ENCODE data around the gene PDE4B.
"Not testable (repeated sequence)": the region's sequence is repeated elsewhere in the genome, so short reads cannot be mapped to it uniquely, and the experiment has no call there.

PDE4B gene

GRCh38 chr1:65813956-65814355 is 21.3 kb downstream of the PDE4B start:
- no peak for DNase-seq (ENCODE audit: low read depth in 2 of 2, low spot score in 1 of 2)

- no peak for DNase-seq (ENCODE audit: low read depth in 2 of 2, low spot score in 1 of 2)
Measured at GRCh38 chr1:65814752-65815151, 22.1 kb downstream of the PDE4B start.

GRCh38 chr1:65817891-65818290 is 25.2 kb downstream of the PDE4B start:
- DNase-seq (ENCODE audit: low read depth in 2 of 2, low spot score in 1 of 2), result no peak

GRCh38 chr1:65818966-65819365 is 26.3 kb downstream of the PDE4B start:
- DNase-seq (ENCODE audit: low read depth in 2 of 2, low spot score in 1 of 2), result no peak

- DNase-seq (ENCODE audit: low read depth in 2 of 2, low spot score in 1 of 2), result no peak
Measured at GRCh38 chr1:65820983-65821382, 28.3 kb downstream of the PDE4B start.

- no peak for DNase-seq (ENCODE audit: low read depth in 2 of 2, low spot score in 1 of 2)
Measured at GRCh38 chr1:65821386-65821785, 28.7 kb downstream of the PDE4B start.

- no peak for DNase-seq (ENCODE audit: low read depth in 2 of 2, low spot score in 1 of 2)
Measured at GRCh38 chr1:65824103-65824502, 31.4 kb downstream of the PDE4B start.

GRCh38 chr1:65825741-65826140 is 33.0 kb downstream of the PDE4B start:
- DNase-seq (ENCODE audit: low read depth in 2 of 2, low spot score in 1 of 2), result no peak

- DNase-seq (ENCODE audit: low read depth in 2 of 2, low spot score in 1 of 2), result no peak
Measured at GRCh38 chr1:65826782-65827181, 34.1 kb downstream of the PDE4B start.

GRCh38 chr1:65827346-65827745 is 34.7 kb downstream of the PDE4B start:
- no peak for DNase-seq (ENCODE audit: low read depth in 2 of 2, low spot score in 1 of 2)

GRCh38 chr1:65830306-65830705 is 37.6 kb downstream of the PDE4B start:
- no peak for DNase-seq (ENCODE audit: low read depth in 2 of 2, low spot score in 1 of 2)

GRCh38 chr1:65832296-65832695 is 39.6 kb downstream of the PDE4B start:
- DNase-seq (ENCODE audit: low read depth in 2 of 2, low spot score in 1 of 2), result no peak

- DNase-seq (ENCODE audit: low read depth in 2 of 2, low spot score in 1 of 2), result no peak
Measured at GRCh38 chr1:65836686-65837085, 44.0 kb downstream of the PDE4B start.

- DNase-seq (ENCODE audit: low read depth in 2 of 2, low spot score in 1 of 2), result no peak
Measured at GRCh38 chr1:65840683-65841082, 48.0 kb downstream of the PDE4B start.

- DNase-seq (ENCODE audit: low read depth in 2 of 2, low spot score in 1 of 2), result no peak
Measured at GRCh38 chr1:65844296-65844695, 51.6 kb downstream of the PDE4B start.

GRCh38 chr1:65844821-65845534 is 52.3 kb downstream of the PDE4B start:
- DNase-seq (ENCODE audit: low read depth in 2 of 2, low spot score in 1 of 2), result no peak

GRCh38 chr1:65845535-65846060 is 52.9 kb downstream of the PDE4B start:
- DNase-seq (ENCODE audit: low read depth in 2 of 2, low spot score in 1 of 2), result no peak

- no peak for DNase-seq (ENCODE audit: low read depth in 2 of 2, low spot score in 1 of 2)
Measured at GRCh38 chr1:65846866-65847265, 54.2 kb downstream of the PDE4B start.

GRCh38 chr1:65850281-65850680 is 57.6 kb downstream of the PDE4B start:
- DNase-seq (ENCODE audit: low read depth in 2 of 2, low spot score in 1 of 2), result no peak

- not testable (repeated sequence) for DNase-seq (ENCODE audit: low read depth in 2 of 2, low spot score in 1 of 2)
Measured at GRCh38 chr1:65856591-65856990, 63.9 kb downstream of the PDE4B start.

- no peak for DNase-seq (ENCODE audit: low read depth in 2 of 2, low spot score in 1 of 2)
Measured at GRCh38 chr1:65866439-65866838, 73.7 kb downstream of the PDE4B start.

- DNase-seq (ENCODE audit: low read depth in 2 of 2, low spot score in 1 of 2), result no peak
Measured at GRCh38 chr1:65872301-65872700, 79.6 kb downstream of the PDE4B start.

- not testable (repeated sequence) for DNase-seq (ENCODE audit: low read depth in 2 of 2, low spot score in 1 of 2)
Measured at GRCh38 chr1:65878342-65878741, 85.6 kb downstream of the PDE4B start.

Data from stimulated activated CD8-positive, alpha-beta memory T cell treated with anti-CD3 and anti-CD28 coated beads, Interleukin-4, amount 100 ng/mL, for 1 hour (primary cell).